ENCODE data around the gene MUC5B. TPM values are rescaled to one million over a fixed set of nuclear protein-coding genes. Genes with fewer than 3 reads are reported as not detected.

MUC5B gene
- total RNA-seq, 1 donor from 2014 or later = not detected

- no peak for DNase-seq (ENCODE audit: low read depth)
Measured at GRCh38 chr11:1307163-1307870, 84.5 kb downstream of the MUC5B start.

- DNase-seq (ENCODE audit: low read depth) = peak; percentile 6
Measured at GRCh38 chr11:1307998-1308742, 85.3 kb downstream of the MUC5B start.

GRCh38 chr11:1308743-1309497 is 86.1 kb downstream of the MUC5B start:
- no peak for DNase-seq (ENCODE audit: low read depth)

- peak; percentile 93 for DNase-seq (ENCODE audit: low read depth)
Measured at GRCh38 chr11:1309498-1310317, 86.8 kb downstream of the MUC5B start, which contains the start of gene TOLLIP. TOLLIP (minus strand) TSS chr11:1309632; CDS start chr11:1309498, 134 bp downstream.

- no peak for DNase-seq (ENCODE audit: low read depth)
Measured at GRCh38 chr11:1310318-1310687, 87.4 kb downstream of the MUC5B start.

- DNase-seq (ENCODE audit: low read depth) = no peak
Measured at GRCh38 chr11:1310772-1311468, 88.1 kb downstream of the MUC5B start.

Small RNAs within 50 kb of the gene (microRNA-seq; reads per million reads assigned to microRNA genes)
- gene MIR6744 = not detected

Other genes starting within 250 kb of the MUC5B start
- not detected in 2 replicates for gene MUC6, start 186.3 kb upstream of the MUC5B start, total RNA-seq
- gene MUC2, start 148.2 kb upstream of the MUC5B start, total RNA-seq = not detected in 2 replicates
- gene MUC5AC, start 65.1 kb upstream of the MUC5B start, total RNA-seq = not detected in 2 replicates
- gene TOLLIP, start 86.6 kb downstream of the MUC5B start, total RNA-seq = 38.9 and 41.6 TPM in 2 replicates
- gene BRSK2, start 166.9 kb downstream of the MUC5B start, total RNA-seq = 0.21 and 0.70 TPM in 2 replicates